Ovary (tissue), 9 donors: ENCODE data around the gene DNAJC8. TPM values are rescaled to one million over a fixed set of nuclear protein-coding genes. Genes with fewer than 3 reads are reported as not detected.

Experiments
- DNase-seq, 5 donors: peaks; one replicate each; pipeline ENCODE4 v3.0.0-alpha.2; 2019 to 2020
- H3K27ac ChIP-seq, 2 donors: fragments of 200-600 bp; one replicate each; pipeline versions ENCODE4 v1.5.1 to v1.8.0; 2019 to 2022
- H3K27me3 ChIP-seq: fragments of 200-600 bp; one replicate; pipeline ENCODE4 v1.8.0; 2022
- H3K36me3 ChIP-seq: fragments of 200-600 bp; sonication (generic); one replicate; pipeline ENCODE4 v1.5.1; 2019
- H3K4me1 ChIP-seq: one replicate; pipeline ENCODE4 v1.8.1; 2013; ENCODE audit warnings: mild to moderate bottlenecking, moderate library complexity; ENCODE audit not compliant: insufficient read depth
- H3K4me3 ChIP-seq: fragments of 200-600 bp; sonication (generic); one replicate; pipeline ENCODE4 v1.5.1; 2017
- H3K9me3 ChIP-seq, 2 donors: fragments of 200-600 bp in 1 of 2; sonication (generic) in 1 of 2; one replicate each; pipeline versions ENCODE4 v1.5.1 to v1.8.1; 2013 to 2019; ENCODE audit warnings: mild to moderate bottlenecking in 1 of 2, moderate library complexity in 1 of 2
- EP300 ChIP-seq: sonication (generic); formaldehyde crosslinking; IDR thresholded peaks from one replicate; pipeline ENCODE4 v1.6.1; 2017; ENCODE audit warnings: antibody characterized with exemption
- POLR2A ChIP-seq: fragments of 450-650 bp; IDR thresholded peaks from one replicate; pipeline ENCODE4 v1.6.1; 2017; ENCODE audit warnings: antibody characterized with exemption, mild to moderate bottlenecking, moderate library complexity
- WGBS, 3 donors: extraction: QIAGEN DNeasy Blood & Tissue Kit in 1 of 3; methylation state at CpG; one replicate each; pipeline versions ENCODE4 v1.1.5 to v1.1.7; 2013 to 2017; 5-methylcytosine and 5-hydroxymethylcytosine counted together
- intact Hi-C, 4 donors: fragments of 100-400 bp; cut with DNase I; formaldehyde crosslinking; loops; one replicate each; pipeline versions ENCODE4 v1.11.0 to v1.15.1; 2022 to 2023
- polyA plus RNA-seq, 2 donors: library from polyadenylated mRNA; stranded (reverse); fragments of 200-250 nt in 1 of 2; fragments of 350-450 nt in 1 of 2; fragmentation: Illumina TruSeq in 1 of 2; extraction: RNeasy Lipid Tissue Mini Kit (QIAGEN cat#74804) in 1 of 2; gene quantifications; one replicate each; pipeline ENCODE4 v1.2.3, GENCODE V29; 2013 to 2014
- total RNA-seq, 7 donors: library from RNA; depleted of rRNA in 2 of 7; stranded (reverse); fragments of >200 nt in 2 of 7; fragmentation: NEBNext Ultra II Directional in 3 of 7; extraction: Animal tissue kit (Norgen Biotek cat#: 25700) in 3 of 7; gene quantifications; one replicate each; pipeline versions ENCODE4 v1.1.0 to v1.2.4, GENCODE V29; 2016 to 2023
- TF ChIP-seq, protein P1 (sequence below), 3 donors: fragments of 450-650 bp in 2 of 3; fragments of 200-600 bp in 1 of 3; IDR thresholded peaks; one replicate each; pipeline versions ENCODE4 v1.5.1 to v1.8.0; 2016 to 2022; ENCODE audit warnings: antibody characterized with exemption in 3 of 3, mild to moderate bottlenecking in 1 of 3
- donor health status: DM: no; HTN: no; CAD: no; lungs with moderate emphysema.
- donor health status: DM: no; HTN: no; CAD: no.
- donor health status: Bipolar disorder and iron deficiency.
- donor health status: DM: yes; HTN: yes; CAD: no.
- donor health status: DM: no; HTN: no; CAD: no.
- donor health status: DM: yes; HTN: yes; CAD: no.

Gene DNAJC8
- total and polyA plus RNA-seq, 9 donors, result 61.2 to 181 (median 77.9) TPM

DNA sequence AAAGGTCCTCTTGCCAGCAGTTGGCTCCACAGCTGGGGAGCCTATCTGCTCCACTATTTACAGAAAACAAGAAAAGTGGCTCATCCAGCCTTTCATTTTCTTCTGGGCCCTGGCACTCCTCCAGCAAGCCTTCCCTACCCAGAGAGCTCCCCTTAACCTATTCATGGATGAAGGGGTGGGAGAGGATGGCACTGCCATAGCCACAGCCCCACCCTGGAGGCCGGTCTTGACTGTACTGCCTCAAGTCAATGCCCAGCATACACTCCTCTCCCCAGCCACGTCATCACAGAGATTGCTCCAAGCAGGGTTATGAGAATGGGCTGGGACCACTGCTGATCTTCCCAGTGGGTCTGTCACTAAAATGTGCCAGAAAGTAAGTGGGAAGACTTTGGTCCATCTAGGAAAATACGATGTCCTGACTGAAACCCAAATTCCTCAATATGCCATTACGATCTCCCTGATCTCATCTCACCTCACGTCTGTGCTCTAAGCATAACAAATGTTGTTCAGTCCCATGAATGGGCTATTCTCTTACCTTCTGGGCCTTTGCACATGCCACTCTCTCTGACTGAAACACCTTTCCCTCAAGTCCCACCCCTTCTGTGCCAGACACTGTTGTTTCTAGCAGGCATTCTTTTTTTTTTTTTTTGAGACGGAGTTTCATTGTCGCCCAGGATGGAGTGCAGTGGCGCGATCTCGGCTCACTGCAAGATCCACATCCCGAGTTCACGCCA lies 35.0 kb downstream of the DNAJC8 start:
- 90 to 94% (median 91%) methylated on average over 12 of the region's 12 CpGs for WGBS, 3 donors
- H3K4me3 ChIP-seq, result no peak overlapping the region
- no peak overlapping the region for H3K27ac ChIP-seq
- H3K27me3 ChIP-seq, result no peaks in the 10 kb centered on the region
- H3K4me1 ChIP-seq, result no peaks in the 10 kb centered on the region
- intact Hi-C loops, result no loop called here
- no peaks in the 10 kb centered on the region for H3K36me3 ChIP-seq
- H3K9me3 ChIP-seq, result no peaks in the 10 kb centered on the region
- TF ChIP-seq POLR2A, result no peak
- no peak for TF ChIP-seq EP300
- TF ChIP-seq, protein P1, sequence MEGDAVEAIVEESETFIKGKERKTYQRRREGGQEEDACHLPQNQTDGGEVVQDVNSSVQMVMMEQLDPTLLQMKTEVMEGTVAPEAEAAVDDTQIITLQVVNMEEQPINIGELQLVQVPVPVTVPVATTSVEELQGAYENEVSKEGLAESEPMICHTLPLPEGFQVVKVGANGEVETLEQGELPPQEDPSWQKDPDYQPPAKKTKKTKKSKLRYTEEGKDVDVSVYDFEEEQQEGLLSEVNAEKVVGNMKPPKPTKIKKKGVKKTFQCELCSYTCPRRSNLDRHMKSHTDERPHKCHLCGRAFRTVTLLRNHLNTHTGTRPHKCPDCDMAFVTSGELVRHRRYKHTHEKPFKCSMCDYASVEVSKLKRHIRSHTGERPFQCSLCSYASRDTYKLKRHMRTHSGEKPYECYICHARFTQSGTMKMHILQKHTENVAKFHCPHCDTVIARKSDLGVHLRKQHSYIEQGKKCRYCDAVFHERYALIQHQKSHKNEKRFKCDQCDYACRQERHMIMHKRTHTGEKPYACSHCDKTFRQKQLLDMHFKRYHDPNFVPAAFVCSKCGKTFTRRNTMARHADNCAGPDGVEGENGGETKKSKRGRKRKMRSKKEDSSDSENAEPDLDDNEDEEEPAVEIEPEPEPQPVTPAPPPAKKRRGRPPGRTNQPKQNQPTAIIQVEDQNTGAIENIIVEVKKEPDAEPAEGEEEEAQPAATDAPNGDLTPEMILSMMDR (IDR thresholded peaks at IDR 0.05), result no peak
- no peak for DNase-seq

DNA sequence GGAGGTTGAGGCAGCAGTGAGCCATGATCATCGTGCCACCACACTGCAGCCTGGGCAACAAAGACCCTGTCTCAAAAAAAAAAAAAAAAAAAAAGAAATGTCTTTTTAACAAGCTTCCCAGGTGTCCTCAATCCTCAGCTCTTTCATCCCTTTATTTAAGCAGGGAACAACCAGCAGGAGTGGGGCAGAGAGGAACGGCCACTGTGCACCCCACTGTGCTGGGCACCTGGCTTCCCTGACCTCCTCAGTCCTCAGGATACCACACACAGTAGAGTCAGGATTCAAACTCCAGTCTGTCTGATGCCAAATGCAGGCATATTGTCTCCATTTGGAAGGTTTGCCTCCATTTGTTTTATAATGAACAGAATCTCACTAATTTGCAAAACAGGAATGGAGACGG lies 36.5 kb downstream of the DNAJC8 start:
- no peaks in the 10 kb centered on the region for H3K9me3 ChIP-seq
- TF ChIP-seq EP300 (no peak), POLR2A (no peak)
- TF ChIP-seq, protein P1 (IDR thresholded peaks at IDR 0.05), result no peak
- no peaks in the 10 kb centered on the region for H3K27me3 ChIP-seq
- no peak overlapping the region for H3K4me3 ChIP-seq
- H3K4me1 ChIP-seq, result no peaks in the 10 kb centered on the region
- intact Hi-C loops, result no loop called here
- DNase-seq, result no peak
- no peak overlapping the region for H3K27ac ChIP-seq
- H3K36me3 ChIP-seq, result no peaks in the 10 kb centered on the region
- 68 to 83% (median 73%) methylated on average over 3 of the region's 3 CpGs for WGBS, 3 donors

DNA sequence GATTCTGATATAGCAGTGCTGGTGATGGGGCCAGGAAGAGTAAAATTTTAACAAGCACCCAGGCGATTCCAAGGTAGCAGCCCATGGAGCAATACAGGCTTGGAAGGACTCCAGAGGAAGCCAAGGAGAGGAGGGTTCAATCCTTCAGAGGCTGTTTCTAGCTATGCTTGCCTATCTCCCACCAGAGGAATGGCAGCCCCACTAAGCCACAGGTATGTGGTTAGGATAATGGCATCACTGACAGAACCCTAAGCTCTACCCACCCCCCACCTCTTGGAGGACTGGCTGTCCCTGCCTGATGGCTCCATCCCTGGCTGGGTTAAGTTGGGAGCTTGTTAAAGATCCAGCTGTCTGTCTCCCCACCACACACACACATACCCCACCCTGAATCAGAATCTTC lies 37.0 kb downstream of the DNAJC8 start:
- Histone ChIP-seq H3K4me3 (no peak overlapping the region), H3K4me1 (no peaks in the 10 kb centered on the region), H3K27me3 (no peaks in the 10 kb centered on the region), H3K9me3 (no peaks in the 10 kb centered on the region), H3K36me3 (no peaks in the 10 kb centered on the region), H3K27ac (no peak overlapping the region)
- intact Hi-C loops, result no loop called here
- WGBS, 3 donors, result 91 to 97% (median 96%) methylated on average over 1 of the region's 1 CpG
- DNase-seq, result no peak
- TF ChIP-seq POLR2A (no peak), EP300 (no peak)
- TF ChIP-seq, protein P1 (IDR thresholded peaks at IDR 0.05), result no peak

DNA sequence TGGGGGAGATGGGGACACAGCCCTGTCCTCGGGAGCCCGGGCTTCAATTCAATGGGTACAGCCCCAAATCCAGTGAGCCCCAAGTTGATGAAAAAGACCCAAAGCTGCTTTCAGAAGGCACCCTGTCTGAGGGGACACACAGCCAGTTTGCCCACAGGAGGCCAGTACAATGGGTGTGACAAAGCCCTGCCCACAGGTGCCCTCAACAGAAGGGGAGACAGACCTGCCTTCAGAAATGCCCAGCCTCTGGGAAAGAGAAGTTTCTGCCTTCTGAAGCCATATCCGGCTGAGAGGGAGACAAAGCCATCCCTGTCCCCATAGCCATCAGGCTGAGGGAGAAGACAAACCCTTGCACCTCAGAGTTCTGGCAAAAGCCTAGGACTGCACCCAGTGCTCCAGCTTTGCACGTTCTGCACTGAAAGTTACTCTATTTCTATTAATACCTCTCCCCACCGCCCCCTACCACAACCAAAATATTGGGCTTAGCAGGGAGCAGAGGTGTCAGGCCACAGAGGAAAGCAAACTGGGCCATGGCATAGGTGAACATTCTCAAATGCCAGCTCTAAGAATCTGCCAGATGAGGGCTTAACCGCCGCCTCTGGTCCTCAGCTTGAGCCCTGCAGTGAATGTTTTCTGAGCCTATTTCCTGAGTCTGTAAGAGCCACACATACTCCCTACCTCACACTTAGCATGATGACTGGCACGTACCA lies 38.3 kb downstream of the DNAJC8 start:
- H3K9me3 ChIP-seq, result no peaks in the 10 kb centered on the region
- no peaks in the 10 kb centered on the region for H3K27me3 ChIP-seq
- TF ChIP-seq EP300, result no peak
- TF ChIP-seq, protein P1 (IDR thresholded peaks at IDR 0.05), result no peak
- TF ChIP-seq POLR2A, result no peak
- H3K4me1 ChIP-seq, result no peaks in the 10 kb centered on the region
- H3K36me3 ChIP-seq, result no peaks in the 10 kb centered on the region
- WGBS, 3 donors, result 80 to 84% (median 83%) methylated on average over 8 of the region's 8 CpGs
- intact Hi-C loops, result no loop called here
- DNase-seq, result no peak
- H3K4me3 ChIP-seq, result no peak overlapping the region
- H3K27ac ChIP-seq, result no peak overlapping the region
